NCI-H510A (cell line): Measurements from ENCODE around the gene GDF9.
"Not testable (repeated sequence)": the region's sequence is repeated elsewhere in the genome, so short reads cannot be mapped to it uniquely, and the experiment has no call there.

Experiments
- DNase-seq: peaks from one replicate; lab custom pipeline; 2025; lab: John Stamatoyannopoulos, UW

GDF9 gene

GRCh38 chr5:132872788-132873118, 6.5 kb upstream of the GDF9 start:
- no peak for DNase-seq

DNA sequence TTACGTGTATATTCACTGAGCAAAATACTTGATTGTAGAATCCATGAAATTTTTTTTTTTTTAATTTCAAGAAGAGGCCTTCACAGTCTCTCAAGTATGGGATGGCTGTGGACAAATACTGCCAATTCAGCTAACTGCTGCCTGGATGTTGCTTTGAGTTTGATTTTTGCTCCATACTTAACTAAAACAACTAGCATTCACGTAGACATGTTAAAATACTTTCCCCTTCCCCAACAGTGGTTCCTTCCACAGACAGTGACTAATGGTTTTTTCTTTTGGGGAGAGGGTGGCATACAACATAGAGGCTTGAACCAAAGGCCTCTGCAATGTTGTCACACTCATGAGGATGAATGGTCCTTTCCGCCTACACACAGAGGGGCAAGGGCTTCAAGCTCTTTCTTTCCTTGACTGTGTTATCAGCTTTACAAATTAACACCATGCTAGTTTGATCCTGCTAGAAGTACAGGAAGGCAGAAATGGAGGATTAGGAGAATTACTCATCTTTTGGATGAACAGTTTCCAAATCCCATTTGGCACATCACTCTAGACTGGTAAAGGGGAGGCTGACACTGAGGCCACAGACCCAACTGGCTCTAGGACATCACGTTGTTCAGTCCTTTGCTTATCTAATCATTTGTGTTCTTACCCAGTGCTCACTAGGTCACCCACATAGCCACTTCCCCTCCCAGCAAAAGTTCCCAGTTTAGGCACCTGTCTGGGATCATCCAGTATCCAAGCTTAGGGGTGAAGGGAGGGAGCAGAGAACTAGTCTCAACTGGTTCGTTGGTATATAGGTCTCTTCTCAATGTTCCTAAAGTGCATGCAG, 5.4 kb upstream of the GDF9 start:
- DNase-seq, result no peak

DNA sequence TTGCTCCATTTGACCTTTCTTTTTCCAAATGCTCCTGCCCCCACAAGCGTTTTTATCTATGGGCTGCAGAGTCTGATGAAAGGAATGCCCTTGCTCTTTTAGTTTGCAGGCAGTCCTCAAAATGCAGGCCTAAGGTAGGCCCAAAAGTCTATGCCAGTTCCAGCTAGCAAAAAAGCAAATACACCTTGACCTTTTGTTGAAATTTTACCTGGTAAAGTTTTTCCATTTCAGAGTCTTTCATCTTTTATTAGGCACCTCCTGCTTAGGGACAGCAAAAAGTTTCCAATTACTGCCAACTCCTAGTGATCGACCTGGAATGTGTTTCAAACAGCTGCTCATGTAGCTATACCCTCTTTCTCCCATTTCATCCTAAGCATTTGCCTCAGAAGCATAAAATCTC, 4.5 kb upstream of the GDF9 start:
- DNase-seq, result no peak

DNA sequence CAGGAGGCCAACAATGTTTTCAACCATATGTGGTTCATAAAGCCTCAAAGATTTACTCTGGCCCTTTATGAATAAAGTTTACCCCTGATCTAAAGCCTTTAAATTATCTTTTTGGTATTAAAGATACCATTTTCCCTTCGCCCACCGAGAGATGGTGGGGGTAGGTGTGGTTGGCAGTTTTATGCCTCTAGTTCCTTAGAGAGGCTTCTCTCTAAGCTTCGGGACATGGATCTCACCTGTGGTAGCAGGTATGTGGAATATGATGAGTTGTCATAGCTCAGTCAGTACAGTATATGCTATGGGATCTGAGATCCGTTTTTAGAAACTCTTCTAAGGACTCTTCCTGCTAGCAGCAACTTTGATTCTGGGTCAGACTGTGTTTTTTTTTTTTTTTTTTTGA, 2.5 kb upstream of the GDF9 start:
- no peak for DNase-seq

DNA sequence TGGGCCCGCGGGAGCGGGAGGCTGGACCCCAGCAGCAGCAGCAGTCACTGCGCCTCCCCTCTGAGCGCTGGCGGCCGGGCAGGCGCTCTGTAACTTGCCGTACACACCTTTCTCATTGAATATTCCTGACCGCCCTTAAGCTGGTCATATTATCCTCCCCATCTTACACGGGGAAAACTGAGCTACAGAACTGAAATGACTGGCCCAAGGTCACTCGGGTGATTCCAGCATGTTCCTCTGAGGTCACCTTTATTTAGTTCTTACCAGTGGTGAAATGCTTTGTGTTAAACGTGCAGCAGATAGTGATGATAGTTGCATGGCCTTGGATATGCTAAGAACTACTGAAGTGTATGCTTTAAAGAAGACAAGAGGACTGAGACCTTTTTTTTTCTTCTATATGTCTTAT, 780 bp upstream of the GDF9 start:
- DNase-seq, result no peak

DNA sequence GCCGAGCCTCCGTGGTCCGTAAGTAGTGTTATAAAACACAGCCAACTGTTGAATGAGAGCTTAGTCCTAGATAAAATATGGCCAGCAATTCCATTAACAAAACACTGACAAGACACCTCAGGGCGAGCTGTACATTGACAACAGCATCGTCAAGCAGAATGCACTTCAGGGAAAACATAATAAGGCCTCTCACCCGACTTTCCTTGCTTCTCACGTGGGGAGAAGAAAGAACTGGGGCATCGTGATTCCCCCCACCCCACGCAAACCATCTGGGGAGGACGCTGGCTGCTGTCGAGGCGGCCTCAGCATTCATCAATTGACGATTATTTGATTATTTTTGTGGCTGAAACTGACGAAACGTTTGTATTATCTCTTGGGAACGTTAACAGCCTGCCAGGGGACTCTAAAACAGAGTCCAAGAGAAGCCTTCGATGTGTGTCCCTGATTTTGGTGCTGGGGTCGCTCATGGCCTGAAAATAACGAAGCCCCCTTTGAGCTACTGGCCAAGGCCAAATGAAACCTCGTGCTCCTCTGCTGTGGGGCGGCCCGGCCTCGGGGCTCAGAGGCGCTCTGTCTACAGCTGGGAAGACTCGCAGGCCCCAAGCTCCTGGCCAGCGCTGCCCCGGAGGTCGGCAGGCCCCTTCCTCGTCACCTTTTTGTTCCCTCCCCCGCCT, 464 bp downstream of the GDF9 start:
- no peak for DNase-seq

DNA sequence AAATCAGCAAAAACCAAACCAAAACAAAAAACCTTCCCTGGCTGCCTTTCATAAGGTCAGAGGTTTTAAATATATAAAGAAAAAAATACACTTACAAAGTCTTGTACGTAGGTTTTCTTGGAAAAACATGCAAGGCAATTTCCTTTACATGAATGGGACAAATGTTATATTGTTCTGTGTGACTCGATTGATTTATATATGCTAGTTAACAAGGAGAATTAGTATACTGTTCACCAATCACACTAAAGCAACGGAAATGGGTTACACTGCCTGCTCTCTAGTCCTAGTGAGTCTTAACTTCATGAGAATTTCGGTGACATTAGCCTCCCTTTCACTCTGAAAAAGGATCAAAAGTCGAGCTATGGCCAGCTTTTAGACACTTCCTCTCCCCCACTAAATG, 5.5 kb downstream of the GDF9 start:
- DNase-seq, result no peak

GRCh38 chr5:132859889-132860437, 6.3 kb downstream of the GDF9 start:
- DNase-seq, result no peak

DNA sequence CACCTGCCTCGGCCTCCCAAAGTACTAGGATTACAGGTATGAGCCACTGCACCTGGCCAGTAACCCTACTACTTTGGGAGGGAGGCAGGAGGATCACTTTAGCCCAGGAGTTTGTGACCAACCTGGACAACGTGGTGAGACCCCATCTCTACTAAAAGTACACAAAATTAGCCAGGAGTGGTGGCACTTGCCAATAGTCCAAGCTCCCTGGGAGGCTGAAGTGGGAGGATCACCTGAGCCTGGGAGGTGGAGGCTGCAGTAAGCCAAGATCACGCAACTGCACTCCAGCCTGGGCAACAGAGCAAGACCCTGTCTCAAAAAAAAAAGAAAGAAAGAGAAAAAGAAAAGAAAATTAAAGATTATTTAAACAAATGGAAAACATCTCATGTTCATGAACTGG, 10.3 kb downstream of the GDF9 start:
- DNase-seq, result no peak

GRCh38 chr5:132854992-132855391, 11.3 kb downstream of the GDF9 start:
- not testable (repeated sequence) for DNase-seq

DNA sequence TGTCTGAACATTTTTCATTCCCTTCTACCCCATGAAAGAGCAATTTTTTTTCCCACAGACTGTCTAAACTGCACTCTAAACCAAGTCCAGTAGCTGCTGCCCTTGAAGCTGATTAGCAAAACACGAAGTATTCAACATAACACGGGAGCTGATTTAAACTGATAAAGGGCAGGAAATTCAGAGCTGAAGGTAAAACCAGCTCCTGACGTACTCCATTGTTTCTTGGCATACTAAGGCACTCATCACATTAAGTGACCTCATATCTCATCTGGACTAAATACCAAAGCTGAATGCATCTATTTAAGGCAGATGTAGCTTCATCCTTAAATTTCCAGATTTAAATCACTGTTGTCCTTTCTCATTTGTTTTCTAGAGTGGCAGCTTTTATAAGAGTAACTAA, 12.0 kb downstream of the GDF9 start:
- DNase-seq, result no peak

DNA sequence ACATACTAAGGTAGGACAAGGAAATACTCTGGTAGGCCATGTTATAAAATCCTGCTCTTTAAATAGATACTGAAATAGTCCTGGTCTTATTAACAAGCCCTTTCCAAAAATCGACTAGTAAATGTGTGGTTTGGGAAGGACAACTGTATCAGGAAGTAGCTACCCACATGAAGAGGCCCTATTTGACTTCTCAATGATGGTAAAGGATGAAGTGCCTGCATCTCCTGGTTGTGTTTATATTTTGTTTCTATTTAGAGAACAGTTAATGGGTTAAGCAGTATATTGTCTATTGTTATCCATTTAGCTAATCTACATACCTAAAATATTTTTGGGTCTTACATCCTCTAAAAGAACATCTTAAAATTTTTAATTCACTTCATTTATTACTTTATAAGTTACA, 12.5 kb downstream of the GDF9 start:
- no peak for DNase-seq

DNA sequence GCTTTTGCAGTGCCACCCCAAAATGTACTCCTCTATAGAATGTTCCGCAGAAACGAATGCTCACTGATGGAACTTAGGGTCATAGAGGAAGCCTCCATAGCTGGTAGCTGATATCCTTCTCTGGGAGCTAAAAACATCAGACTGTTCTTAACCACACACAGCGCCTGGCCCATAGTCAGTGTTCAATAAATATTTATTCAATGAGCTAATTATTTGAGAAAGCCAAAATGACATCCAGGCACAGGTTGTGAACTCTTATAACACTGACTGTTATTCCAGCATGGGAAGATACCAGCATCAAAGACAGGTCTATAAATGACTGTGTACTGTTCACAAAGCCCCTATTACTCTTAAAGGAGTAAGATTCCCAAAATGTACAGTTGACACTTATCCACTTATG, 12.9 kb downstream of the GDF9 start:
- DNase-seq, result no peak

DNA sequence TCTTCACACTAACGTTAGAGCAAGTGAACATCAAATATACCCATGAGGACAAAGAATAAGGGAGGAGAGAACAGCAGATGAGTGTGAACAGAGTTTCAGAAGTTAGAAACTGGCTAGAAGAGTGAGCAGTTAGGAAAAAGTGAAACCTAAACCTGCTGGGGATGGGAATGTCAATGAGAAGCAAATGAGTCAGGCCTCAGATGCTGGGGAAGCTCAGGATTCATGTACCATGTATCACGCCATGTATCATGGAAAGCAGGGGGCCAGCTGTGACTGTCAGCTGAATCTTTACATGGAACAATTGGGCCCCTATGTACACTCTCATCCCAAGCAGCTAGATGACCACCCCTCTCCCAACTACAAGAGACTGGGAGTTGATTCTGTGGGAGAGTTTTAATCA, 16.2 kb downstream of the GDF9 start:
- no peak for DNase-seq

DNA sequence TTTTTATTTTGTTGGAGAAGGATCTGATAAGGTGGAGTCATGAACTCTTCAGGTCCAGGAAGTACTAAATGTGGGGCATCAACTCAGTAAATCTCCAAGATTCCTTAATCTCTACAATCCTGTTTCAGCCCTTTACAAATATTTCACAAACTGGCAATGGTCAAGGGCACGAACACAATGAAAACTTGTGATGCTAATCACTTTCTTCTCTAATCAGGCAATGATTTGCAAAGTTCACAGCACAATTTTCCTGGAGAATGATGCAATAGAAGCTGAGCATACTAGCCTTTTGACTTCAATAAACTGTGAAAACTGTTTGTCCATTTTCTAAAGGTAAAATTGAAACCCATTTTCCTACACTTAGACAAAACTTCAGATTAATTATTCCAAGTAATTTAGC, 16.9 kb downstream of the GDF9 start:
- DNase-seq, result no peak

DNA sequence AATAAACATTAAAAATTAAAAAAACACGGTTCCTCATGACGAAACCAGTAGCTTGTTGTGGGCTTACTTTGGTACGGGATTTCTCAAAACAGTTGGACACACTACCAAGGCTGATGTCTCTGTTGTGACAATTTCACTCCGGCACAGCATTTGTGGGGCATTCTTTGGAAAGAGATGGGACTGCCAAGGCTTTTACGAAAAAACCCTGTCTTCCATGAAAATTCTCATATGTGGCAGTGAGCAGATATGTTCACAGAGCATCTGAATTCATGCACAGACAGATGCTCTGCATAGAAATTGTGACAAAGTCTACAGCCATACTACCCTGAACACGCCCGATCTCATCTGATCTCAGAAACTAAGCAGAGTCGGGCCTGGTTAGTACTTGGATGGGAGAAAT, 18.0 kb downstream of the GDF9 start:
- DNase-seq, result no peak

DNA sequence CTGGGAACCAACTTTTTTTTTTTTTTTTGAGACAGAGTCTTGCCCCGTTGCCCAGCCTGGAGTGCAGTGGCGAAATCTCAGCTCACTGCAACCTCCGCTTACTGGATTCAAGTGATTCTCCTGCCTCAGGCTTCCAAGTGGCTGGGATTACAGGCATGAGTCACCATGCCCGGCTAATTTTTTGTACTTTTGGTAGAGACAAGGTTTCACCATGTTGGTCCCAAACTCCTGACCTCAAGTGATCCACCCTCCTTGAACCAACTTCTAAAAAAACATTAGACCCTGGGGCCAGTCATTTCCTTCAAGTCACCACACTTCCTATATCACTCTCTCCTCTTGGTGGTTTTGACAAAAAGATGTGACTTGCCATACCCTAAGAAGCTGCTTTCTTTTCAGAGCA, 25.0 kb downstream of the GDF9 start:
- no peak for DNase-seq

DNA sequence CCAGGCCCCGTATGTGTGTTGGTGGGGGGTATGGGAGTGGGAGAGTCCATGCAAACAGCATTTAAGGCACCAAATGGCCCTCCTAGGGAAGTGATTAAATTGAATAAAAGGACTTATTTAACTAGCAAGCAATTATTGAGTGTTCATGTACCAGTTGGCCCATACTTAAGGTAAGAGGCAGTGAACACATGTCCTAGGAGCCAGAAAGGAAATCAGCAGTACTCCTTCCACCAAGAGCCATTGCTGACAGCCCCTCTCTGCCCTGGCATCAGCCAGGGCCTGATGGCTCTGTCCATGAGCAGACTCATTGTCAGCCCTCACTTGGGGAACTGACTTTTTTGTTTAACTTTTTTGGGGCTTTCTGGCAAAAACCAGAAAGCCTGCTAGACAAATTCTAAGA, 25.4 kb downstream of the GDF9 start:
- DNase-seq, result no peak

DNA sequence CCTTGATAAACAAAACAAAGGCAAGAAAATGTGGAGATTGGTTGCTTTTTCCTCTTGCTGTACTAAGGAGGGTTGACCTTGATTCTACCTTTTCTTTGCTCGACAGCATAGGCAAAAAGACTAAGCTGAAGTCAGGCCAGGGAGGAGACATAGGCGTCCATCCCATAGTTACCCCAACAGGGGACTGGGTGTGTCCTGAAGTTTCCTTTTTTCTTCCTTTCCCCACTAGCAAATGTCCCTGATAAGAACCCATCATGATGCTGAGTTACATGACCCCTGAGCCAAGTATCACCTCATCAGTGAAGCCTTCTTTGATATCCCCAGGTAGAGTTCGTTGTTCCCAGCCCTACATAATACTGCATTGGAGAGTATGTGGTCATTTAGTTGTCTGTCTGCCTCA, 26.0 kb downstream of the GDF9 start:
- no peak for DNase-seq

DNA sequence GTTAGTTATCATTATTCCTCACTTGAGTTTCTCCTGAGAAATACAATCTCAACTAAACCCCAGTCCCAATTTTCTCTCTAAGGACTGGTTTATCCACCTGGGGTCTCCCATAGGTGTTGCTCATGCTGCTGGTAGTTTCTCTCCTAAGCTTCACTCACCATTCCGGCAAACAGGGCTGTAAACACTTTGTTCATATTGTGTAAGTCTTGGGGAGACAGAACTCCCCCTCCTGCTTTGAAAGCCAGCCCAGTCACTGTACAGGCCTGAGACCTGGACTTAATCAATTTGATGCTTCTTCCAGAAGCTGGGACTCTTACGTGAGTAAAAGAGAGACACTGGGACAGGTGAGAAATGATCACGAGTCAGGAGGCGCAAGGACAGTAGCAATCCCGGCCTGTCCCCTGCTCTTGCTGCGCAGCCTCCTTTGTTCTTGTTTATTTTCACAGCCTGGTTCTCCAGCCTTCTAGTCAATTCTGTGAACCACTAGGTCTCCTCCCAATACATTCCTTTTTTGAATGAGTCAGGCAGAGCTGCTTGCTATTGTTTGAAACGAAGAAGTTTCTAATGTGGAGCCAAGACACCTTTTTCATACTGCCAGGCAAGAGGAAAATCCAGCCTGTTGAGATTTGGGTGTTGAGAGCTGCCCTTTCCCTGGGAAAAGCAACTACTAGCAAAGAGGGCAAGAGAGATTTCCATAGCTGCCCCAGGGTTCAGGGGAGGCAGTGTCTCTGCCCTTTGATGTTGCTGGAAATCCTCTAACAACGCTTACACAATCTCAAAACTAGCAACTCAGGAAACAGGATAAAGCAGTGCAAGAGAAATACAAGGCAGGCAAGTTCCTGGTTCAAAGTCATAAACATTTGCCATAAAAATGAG, 26.6 kb downstream of the GDF9 start:
- no peak for DNase-seq

- DNase-seq, result no peak
Observed at GRCh38 chr5:132838516-132839282, 27.6 kb downstream of the GDF9 start.

DNA sequence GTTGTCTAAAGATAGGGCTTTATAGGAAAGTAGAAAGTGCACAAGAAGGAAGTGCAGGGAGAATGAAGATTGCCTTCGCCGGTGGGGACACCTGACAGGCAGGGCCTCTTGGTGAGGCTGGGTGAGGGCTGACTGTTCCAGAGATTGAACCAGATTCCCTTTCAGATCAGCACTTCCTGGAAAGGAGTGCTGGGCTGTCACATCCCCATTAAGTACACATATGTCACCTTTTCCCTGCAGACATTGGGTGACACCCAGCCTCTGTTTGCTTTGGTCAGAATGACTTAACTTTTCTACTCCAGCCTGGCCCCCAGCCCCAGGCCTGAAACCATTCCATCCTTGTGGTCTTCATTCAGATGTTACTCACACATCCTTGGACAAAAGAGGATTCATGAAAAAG, 28.4 kb downstream of the GDF9 start:
- no peak for DNase-seq
